DND-41 (cell line): ENCODE measurements around the gene NRG3.

Experiments used
- ATAC-seq: fragments of 200-7000 bp; cut with Tn5 transposase; 3 replicates; pipeline ENCODE4 v1.9.1; 2021; ENCODE audit warnings: low read depth; ENCODE audit not compliant: insufficient read depth
- DNase-seq: peaks from one replicate; pipeline ENCODE4 v3.0.0-alpha.2; 2020
- H2AFZ ChIP-seq: 2 replicates; pipeline ENCODE4 v1.6.0; 2012; ENCODE audit warnings: low read depth, low read length
- H3K27ac ChIP-seq: 2 replicates; pipeline ENCODE4 v1.5.1; 2012; ENCODE audit warnings: low read length, inconsistent platforms
- H3K27me3 ChIP-seq: fragments of 200-600 bp; sonication (generic); 2 replicates; pipeline ENCODE4 v1.6.0; 2012; ENCODE audit warnings: low read length, mild to moderate bottlenecking, inconsistent platforms; ENCODE audit not compliant: insufficient read depth, poor library complexity
- H3K36me3 ChIP-seq: 2 replicates; pipeline ENCODE4 v1.5.1; 2012; ENCODE audit warnings: low read length, inconsistent platforms; ENCODE audit not compliant: insufficient read depth
- H3K4me1 ChIP-seq: 2 replicates; pipeline ENCODE4 v1.5.1; 2012; ENCODE audit warnings: mild to moderate bottlenecking, low read length; ENCODE audit not compliant: insufficient read depth
- H3K4me2 ChIP-seq: 2 replicates; pipeline ENCODE4 v1.6.0; 2012; ENCODE audit warnings: mild to moderate bottlenecking, moderate library complexity, low read length, inconsistent platforms; ENCODE audit not compliant: insufficient read depth
- H3K4me3 ChIP-seq, 2 experiments: fragments of 200-600 bp in 1 of 2; shearing (Covaris generic) in 1 of 2; 2 replicates each; pipeline ENCODE4 v1.5.1; 2012 to 2016; ENCODE audit warnings: inconsistent platforms in 2 of 2, low read length in 2 of 2, mild to moderate bottlenecking in 2 of 2, low read depth in 1 of 2, moderate library complexity in 1 of 2
- H3K79me2 ChIP-seq: 2 replicates; pipeline ENCODE4 v1.6.0; 2012; ENCODE audit warnings: low read length, inconsistent platforms; ENCODE audit not compliant: insufficient read depth
- H3K9ac ChIP-seq: 2 replicates; pipeline ENCODE4 v1.6.0; 2012; ENCODE audit warnings: low read depth, mild to moderate bottlenecking, inconsistent platforms, low read length, moderate library complexity
- H3K9me3 ChIP-seq: 2 replicates; pipeline ENCODE4 v1.5.1; 2012; ENCODE audit warnings: low read length, moderate library complexity, mild to moderate bottlenecking, inconsistent platforms; ENCODE audit not compliant: insufficient read depth, severe bottlenecking
- H4K20me1 ChIP-seq: 2 replicates; pipeline ENCODE4 v1.6.0; 2012; ENCODE audit warnings: low read length; ENCODE audit not compliant: insufficient read depth
- CTCF ChIP-seq: IDR thresholded peaks from 2 replicates; pipeline ENCODE4 v1.5.1; 2012; ENCODE audit warnings: borderline replicate concordance, low read length, moderate library complexity, mild to moderate bottlenecking; ENCODE audit not compliant: poor library complexity, severe bottlenecking; ENCODE audit errors: extremely low read depth
- EZH2 ChIP-seq: IDR thresholded peaks from 3 replicates; pipeline ENCODE4 v1.6.1; 2012; ENCODE audit warnings: borderline replicate concordance, low read depth, mild to moderate bottlenecking, moderate library complexity, low read length, inconsistent platforms; ENCODE audit not compliant: severe bottlenecking

Gene NRG3

DNA sequence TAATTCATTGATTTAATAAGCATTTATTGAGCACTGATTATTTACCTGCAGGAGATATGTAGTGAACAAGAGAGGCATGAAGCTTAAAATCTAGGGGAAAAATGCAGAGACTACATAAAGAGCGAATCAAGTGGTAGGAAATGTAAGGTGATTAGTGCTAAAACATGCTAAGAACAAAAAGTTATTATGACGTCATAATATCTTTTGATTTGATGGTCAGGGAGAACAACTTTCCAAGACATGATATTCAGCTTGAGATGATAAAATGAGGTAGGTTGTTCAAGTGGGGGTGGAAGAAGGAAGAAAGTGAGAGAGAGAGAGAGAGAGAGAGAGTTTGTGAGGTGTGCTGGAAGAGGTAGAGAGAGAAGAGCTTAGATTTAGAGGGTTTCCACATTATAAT lies 317.7 kb downstream of the NRG3 start:
- TF ChIP-seq EZH2: no peak
- TF ChIP-seq CTCF: no peak
- Histone ChIP-seq H3K9me3 (no peaks in the 10 kb centered on the region), H3K4me2 (no peak overlapping the region), H3K4me1 (no peaks in the 10 kb centered on the region), H3K27ac (no peak overlapping the region), H3K4me3 (no peak overlapping the region), H3K79me2 (no peaks in the 10 kb centered on the region), H4K20me1 (no peaks in the 10 kb centered on the region), H3K9ac (no peak overlapping the region), H3K36me3 (no peaks in the 10 kb centered on the region), H3K27me3 (no peaks in the 10 kb centered on the region), H2AFZ (no peak overlapping the region)
- ATAC-seq (no peak), DNase-seq (no peak)

- Histone ChIP-seq H3K27me3 (no peaks in the 10 kb centered on the region), H3K36me3 (no peaks in the 10 kb centered on the region), H3K4me2 (no peak overlapping the region), H2AFZ (no peak overlapping the region), H3K27ac (no peak overlapping the region), H3K9ac (no peak overlapping the region), H3K4me3 (no peak overlapping the region), H3K9me3 (no peaks in the 10 kb centered on the region), H3K79me2 (no peaks in the 10 kb centered on the region), H4K20me1 (no peaks in the 10 kb centered on the region), H3K4me1 (no peaks in the 10 kb centered on the region)
- ATAC-seq (no peak), DNase-seq (no peak)
- no peak for TF ChIP-seq EZH2
- TF ChIP-seq CTCF: no peak
Measured at GRCh38 chr10:82194419-82194818, 319.4 kb downstream of the NRG3 start.

DNA sequence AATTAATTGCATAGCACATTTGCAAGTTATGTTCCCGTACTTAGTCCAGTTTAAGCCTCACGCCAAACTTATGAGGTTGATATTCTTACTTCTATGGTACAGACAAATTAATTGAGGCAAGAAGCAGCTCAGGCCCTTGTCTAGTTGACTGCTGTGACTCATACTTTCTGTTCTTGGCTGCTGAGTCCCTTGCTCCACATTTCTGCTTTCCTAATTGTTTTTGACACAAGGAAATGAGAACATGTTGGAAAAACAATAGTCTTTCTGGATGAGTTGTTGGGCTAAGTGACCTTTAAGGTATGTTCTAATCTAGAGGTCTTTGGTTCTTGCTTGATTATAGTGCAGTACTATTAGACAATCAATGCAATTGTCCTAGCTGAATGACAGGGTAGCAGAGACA lies 331.8 kb downstream of the NRG3 start:
- H2AFZ ChIP-seq: no peak overlapping the region

More for the DNA sequence above, 331.8 kb downstream of the NRG3 start:
- Histone ChIP-seq H3K27me3 (no peaks in the 10 kb centered on the region), H3K27ac (no peak overlapping the region), H3K9me3 (no peaks in the 10 kb centered on the region), H3K36me3 (no peaks in the 10 kb centered on the region), H3K4me1 (no peaks in the 10 kb centered on the region), H3K79me2 (no peaks in the 10 kb centered on the region), H3K4me2 (no peak overlapping the region), H3K9ac (no peak overlapping the region), H3K4me3 (no peak overlapping the region), H4K20me1 (no peaks in the 10 kb centered on the region)
- TF ChIP-seq EZH2: no peak
- TF ChIP-seq CTCF: no peak
- DNase-seq (no peak), ATAC-seq (no peak)
